K562 (cell line): ENCODE data around the gene TARP.

ENCODE experiments used
- CHCHD3 ChIP-seq: fragments of 250-450 bp; sonication (Bioruptor Pico); IDR thresholded peaks from 2 replicates; pipeline ENCODE4 v2.1.2; 2022; ENCODE audit warnings: mild to moderate bottlenecking
- EHMT2 ChIP-seq: fragments of 450-650 bp; IDR thresholded peaks from 2 replicates; pipeline ENCODE4 v1.6.1; 2018; ENCODE audit warnings: antibody characterized with exemption
- EP300 ChIP-seq: IDR thresholded peaks from 2 replicates; pipeline ENCODE4 v1.6.1; 2012; ENCODE audit warnings: low read length, improper control_type of control experiment
- KDM1A ChIP-seq, 2 experiments: fragments of 450-650 bp; IDR thresholded peaks; 2 replicates each; pipeline ENCODE4 v1.6.1; 2016; ENCODE audit warnings: mild to moderate bottlenecking in 2 of 2
- KLF6 ChIP-seq: fragments of 250-450 bp; sonication (Bioruptor Pico); IDR thresholded peaks from 2 replicates; pipeline ENCODE4 v1.4.0; 2020; ENCODE audit warnings: mild to moderate bottlenecking, moderate library complexity, borderline replicate concordance
- MEF2D ChIP-seq: conservative IDR thresholded peaks from 2 replicates; pipeline ENCODE4 v1.6.1; 2016; ENCODE audit warnings: low read depth, missing genetic modification characterization, missing compliant biosample characterization
- SOX6 ChIP-seq: fragments of 450-650 bp; IDR thresholded peaks from 2 replicates; pipeline ENCODE4 v1.6.1; 2014; ENCODE audit warnings: mild to moderate bottlenecking
- SRF ChIP-seq, 2 experiments: fragments of 250-450, 450-650 bp in 1 of 2; sonication (Bioruptor Pico) in 1 of 2; sonication (generic) in 1 of 2; formaldehyde crosslinking; IDR thresholded peaks; 2 replicates each; pipeline versions ENCODE4 v1.5.0 to v1.5.1; 2020 to 2022; ENCODE audit warnings: mild to moderate bottlenecking in 1 of 2, missing genetic modification reagents in 1 of 2
- ZNF12 ChIP-seq: sonication (generic); formaldehyde crosslinking; IDR thresholded peaks from 2 replicates; pipeline ENCODE4 v1.4.0; 2020; ENCODE audit warnings: mild to moderate bottlenecking, missing genetic modification reagents
- ZNF124 ChIP-seq: sonication (generic); formaldehyde crosslinking; IDR thresholded peaks from 2 replicates; pipeline ENCODE4 v1.8.1; 2022; ENCODE audit warnings: missing genetic modification reagents
- TF ChIP-seq, protein P1 (sequence below), 2 experiments: fragments of 450-650 bp; formaldehyde crosslinking in 1 of 2; IDR thresholded peaks; 2 replicates each; pipeline versions ENCODE4 v1.4.0 to v1.6.1; 2014 to 2020; ENCODE audit warnings: mild to moderate bottlenecking in 2 of 2, borderline replicate concordance in 1 of 2, low read depth in 1 of 2
- TF ChIP-seq, protein P2 (sequence below): sonication (generic); formaldehyde crosslinking; IDR thresholded peaks from 2 replicates; pipeline ENCODE4 v1.8.1; 2023; ENCODE audit warnings: mild to moderate bottlenecking, missing genetic modification reagents
- TF ChIP-seq, protein P3 (sequence below), 3 experiments: IDR thresholded peaks in 2 of 3; conservative IDR thresholded peaks in 1 of 3; 2 replicates each; pipeline ENCODE4 v1.5.1; 2011 to 2012; ENCODE audit warnings: low read length in 3 of 3, mild to moderate bottlenecking in 3 of 3, control low read depth in 2 of 3, improper control_type of control experiment in 1 of 3, inconsistent platforms in 1 of 3, low read depth in 1 of 3, mixed read lengths in 1 of 3, moderate library complexity in 1 of 3; ENCODE audit not compliant: insufficient read depth in 2 of 3
- TF ChIP-seq, protein P4 (sequence below): fragments of 200-800 bp; sonication (Bioruptor generic); IDR thresholded peaks from 2 replicates; pipeline ENCODE4 v1.6.1; 2016; ENCODE audit warnings: missing genetic modification characterization, missing compliant biosample characterization

DNA sequence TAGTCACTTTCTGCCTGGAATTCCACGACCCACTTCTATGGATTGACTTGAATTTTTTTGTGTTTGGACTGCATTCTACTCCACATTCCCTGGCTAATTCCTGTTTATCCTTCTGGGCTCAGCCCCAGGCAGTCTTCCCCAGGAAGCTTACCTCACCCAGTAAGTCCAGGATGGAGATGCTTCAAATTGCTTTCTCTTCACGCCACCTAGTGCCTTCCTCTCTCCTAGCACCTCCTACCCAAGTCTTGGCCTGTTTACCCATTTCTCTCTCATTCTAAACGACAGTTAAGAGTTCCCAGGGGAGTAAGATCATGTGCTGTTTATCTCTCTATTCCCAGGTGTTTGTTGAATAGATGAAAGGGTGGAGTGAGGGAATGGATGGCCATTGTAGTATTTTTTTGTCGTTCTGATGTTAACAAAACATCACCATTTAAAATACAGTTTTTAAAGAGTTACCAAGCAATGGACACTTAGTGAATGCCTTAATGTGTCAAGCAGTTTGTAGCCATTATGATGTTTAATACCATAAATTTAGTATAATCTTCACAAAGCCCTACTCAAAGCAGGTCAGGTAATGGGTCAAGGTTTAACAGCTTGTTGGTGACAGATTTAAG is 45.5 kb upstream of the TARP start:
- TF ChIP-seq EHMT2 (no peak), ZNF12 (CRISPR knock-in tag) (no peak), SOX6 (no peak), KDM1A (IDR thresholded peaks at IDR 0.05) (no peak), SRF (CRISPR knock-in tag; IDR thresholded peaks at IDR 0.05) (no peak), ZNF124 (CRISPR knock-in tag) (no peak), EP300 (no peak), CHCHD3 (CRISPR knock-in tag) (no peak), KLF6 (CRISPR knock-in tag) (no peak), MEF2D (no peak)
- TF ChIP-seq, protein P1, sequence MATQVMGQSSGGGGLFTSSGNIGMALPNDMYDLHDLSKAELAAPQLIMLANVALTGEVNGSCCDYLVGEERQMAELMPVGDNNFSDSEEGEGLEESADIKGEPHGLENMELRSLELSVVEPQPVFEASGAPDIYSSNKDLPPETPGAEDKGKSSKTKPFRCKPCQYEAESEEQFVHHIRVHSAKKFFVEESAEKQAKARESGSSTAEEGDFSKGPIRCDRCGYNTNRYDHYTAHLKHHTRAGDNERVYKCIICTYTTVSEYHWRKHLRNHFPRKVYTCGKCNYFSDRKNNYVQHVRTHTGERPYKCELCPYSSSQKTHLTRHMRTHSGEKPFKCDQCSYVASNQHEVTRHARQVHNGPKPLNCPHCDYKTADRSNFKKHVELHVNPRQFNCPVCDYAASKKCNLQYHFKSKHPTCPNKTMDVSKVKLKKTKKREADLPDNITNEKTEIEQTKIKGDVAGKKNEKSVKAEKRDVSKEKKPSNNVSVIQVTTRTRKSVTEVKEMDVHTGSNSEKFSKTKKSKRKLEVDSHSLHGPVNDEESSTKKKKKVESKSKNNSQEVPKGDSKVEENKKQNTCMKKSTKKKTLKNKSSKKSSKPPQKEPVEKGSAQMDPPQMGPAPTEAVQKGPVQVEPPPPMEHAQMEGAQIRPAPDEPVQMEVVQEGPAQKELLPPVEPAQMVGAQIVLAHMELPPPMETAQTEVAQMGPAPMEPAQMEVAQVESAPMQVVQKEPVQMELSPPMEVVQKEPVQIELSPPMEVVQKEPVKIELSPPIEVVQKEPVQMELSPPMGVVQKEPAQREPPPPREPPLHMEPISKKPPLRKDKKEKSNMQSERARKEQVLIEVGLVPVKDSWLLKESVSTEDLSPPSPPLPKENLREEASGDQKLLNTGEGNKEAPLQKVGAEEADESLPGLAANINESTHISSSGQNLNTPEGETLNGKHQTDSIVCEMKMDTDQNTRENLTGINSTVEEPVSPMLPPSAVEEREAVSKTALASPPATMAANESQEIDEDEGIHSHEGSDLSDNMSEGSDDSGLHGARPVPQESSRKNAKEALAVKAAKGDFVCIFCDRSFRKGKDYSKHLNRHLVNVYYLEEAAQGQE (IDR thresholded peaks at IDR 0.05; ENCODE audit: borderline replicate concordance), result peak; percentile 63; the same call in 1 of the 2 replicates
- TF ChIP-seq, protein P1 (CRISPR knock-in tag; IDR thresholded peaks at IDR 0.05; ENCODE audit: low read depth), result no peak
- TF ChIP-seq, protein P2, sequence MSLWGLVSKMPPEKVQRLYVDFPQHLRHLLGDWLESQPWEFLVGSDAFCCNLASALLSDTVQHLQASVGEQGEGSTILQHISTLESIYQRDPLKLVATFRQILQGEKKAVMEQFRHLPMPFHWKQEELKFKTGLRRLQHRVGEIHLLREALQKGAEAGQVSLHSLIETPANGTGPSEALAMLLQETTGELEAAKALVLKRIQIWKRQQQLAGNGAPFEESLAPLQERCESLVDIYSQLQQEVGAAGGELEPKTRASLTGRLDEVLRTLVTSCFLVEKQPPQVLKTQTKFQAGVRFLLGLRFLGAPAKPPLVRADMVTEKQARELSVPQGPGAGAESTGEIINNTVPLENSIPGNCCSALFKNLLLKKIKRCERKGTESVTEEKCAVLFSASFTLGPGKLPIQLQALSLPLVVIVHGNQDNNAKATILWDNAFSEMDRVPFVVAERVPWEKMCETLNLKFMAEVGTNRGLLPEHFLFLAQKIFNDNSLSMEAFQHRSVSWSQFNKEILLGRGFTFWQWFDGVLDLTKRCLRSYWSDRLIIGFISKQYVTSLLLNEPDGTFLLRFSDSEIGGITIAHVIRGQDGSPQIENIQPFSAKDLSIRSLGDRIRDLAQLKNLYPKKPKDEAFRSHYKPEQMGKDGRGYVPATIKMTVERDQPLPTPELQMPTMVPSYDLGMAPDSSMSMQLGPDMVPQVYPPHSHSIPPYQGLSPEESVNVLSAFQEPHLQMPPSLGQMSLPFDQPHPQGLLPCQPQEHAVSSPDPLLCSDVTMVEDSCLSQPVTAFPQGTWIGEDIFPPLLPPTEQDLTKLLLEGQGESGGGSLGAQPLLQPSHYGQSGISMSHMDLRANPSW (CRISPR knock-in tag), result no peak
- TF ChIP-seq, protein P3, sequence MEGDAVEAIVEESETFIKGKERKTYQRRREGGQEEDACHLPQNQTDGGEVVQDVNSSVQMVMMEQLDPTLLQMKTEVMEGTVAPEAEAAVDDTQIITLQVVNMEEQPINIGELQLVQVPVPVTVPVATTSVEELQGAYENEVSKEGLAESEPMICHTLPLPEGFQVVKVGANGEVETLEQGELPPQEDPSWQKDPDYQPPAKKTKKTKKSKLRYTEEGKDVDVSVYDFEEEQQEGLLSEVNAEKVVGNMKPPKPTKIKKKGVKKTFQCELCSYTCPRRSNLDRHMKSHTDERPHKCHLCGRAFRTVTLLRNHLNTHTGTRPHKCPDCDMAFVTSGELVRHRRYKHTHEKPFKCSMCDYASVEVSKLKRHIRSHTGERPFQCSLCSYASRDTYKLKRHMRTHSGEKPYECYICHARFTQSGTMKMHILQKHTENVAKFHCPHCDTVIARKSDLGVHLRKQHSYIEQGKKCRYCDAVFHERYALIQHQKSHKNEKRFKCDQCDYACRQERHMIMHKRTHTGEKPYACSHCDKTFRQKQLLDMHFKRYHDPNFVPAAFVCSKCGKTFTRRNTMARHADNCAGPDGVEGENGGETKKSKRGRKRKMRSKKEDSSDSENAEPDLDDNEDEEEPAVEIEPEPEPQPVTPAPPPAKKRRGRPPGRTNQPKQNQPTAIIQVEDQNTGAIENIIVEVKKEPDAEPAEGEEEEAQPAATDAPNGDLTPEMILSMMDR (IDR thresholded peaks at IDR 0.05 in 2 of 3, conservative IDR thresholded peaks at IDR 0.05 in 1 of 3; ENCODE audit: insufficient read depth in 2 of 3, low read depth in 1 of 3, low read length in 3 of 3), result peak; percentile 59 to 82 (median 63)
- TF ChIP-seq, protein P4, sequence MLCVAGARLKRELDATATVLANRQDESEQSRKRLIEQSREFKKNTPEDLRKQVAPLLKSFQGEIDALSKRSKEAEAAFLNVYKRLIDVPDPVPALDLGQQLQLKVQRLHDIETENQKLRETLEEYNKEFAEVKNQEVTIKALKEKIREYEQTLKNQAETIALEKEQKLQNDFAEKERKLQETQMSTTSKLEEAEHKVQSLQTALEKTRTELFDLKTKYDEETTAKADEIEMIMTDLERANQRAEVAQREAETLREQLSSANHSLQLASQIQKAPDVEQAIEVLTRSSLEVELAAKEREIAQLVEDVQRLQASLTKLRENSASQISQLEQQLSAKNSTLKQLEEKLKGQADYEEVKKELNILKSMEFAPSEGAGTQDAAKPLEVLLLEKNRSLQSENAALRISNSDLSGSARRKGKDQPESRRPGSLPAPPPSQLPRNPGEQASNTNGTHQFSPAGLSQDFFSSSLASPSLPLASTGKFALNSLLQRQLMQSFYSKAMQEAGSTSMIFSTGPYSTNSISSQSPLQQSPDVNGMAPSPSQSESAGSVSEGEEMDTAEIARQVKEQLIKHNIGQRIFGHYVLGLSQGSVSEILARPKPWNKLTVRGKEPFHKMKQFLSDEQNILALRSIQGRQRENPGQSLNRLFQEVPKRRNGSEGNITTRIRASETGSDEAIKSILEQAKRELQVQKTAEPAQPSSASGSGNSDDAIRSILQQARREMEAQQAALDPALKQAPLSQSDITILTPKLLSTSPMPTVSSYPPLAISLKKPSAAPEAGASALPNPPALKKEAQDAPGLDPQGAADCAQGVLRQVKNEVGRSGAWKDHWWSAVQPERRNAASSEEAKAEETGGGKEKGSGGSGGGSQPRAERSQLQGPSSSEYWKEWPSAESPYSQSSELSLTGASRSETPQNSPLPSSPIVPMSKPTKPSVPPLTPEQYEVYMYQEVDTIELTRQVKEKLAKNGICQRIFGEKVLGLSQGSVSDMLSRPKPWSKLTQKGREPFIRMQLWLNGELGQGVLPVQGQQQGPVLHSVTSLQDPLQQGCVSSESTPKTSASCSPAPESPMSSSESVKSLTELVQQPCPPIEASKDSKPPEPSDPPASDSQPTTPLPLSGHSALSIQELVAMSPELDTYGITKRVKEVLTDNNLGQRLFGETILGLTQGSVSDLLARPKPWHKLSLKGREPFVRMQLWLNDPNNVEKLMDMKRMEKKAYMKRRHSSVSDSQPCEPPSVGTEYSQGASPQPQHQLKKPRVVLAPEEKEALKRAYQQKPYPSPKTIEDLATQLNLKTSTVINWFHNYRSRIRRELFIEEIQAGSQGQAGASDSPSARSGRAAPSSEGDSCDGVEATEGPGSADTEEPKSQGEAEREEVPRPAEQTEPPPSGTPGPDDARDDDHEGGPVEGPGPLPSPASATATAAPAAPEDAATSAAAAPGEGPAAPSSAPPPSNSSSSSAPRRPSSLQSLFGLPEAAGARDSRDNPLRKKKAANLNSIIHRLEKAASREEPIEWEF (CRISPR knock-in tag), result no peak
